ENCODE measurements around the gene ZNF19. TPM values are rescaled to one million over a fixed set of nuclear protein-coding genes. Genes with fewer than 3 reads are reported as not detected.
"Not testable (repeated sequence)": the region's sequence is repeated elsewhere in the genome, so short reads cannot be mapped to it uniquely, and the experiment has no call there.

Gene ZNF19
- polyA plus RNA-seq, 1 donor = 8.1 TPM

- Histone ChIP-seq H3K4me3 (ENCODE audit: low read length) (no peak overlapping the region), H3K27ac (ENCODE audit: low read length) (no peak overlapping the region), H3K9me3 (ENCODE audit: control insufficient read depth, low read depth, low read length) (peaks cover 4% of the 10 kb centered on the region), H3K36me3 (ENCODE audit: control insufficient read depth, insufficient read depth, low read length) (no peaks in the 10 kb centered on the region), H3K27me3 (ENCODE audit: control insufficient read depth, insufficient read depth, low read length) (no peaks in the 10 kb centered on the region), H3K4me1 (ENCODE audit: control insufficient read depth, insufficient read depth, low read length) (no peaks in the 10 kb centered on the region)
- WGBS (ENCODE audit: insufficient coverage, low lambda C conversion rate) = no CpG with 5 or more reads among the region's 7 CpGs
- DNase-seq = no peak
Observed at GRCh38 chr16:71514476-71514875, 25.4 kb upstream of the ZNF19 start.

DNA sequence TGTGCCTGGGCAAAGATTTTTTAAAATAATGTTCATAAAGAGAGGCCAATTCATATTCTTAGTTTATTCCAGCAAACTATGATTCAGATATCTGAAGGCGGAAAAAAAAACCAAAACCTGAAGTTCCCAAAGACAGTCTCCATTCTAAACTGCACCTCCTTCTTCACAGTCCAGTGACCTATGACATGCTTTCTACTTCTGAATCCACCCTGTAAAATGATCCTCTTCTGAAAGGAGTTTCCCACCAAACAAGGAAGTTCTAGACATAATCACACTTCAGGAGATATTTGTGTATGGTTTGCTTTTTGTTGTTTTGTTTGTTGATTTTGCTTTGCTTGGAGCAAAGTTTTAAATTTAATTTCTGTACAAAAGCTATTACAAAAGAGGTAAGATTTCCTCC lies 24.2 kb upstream of the ZNF19 start:
- Histone ChIP-seq H3K4me1 (ENCODE audit: control insufficient read depth, insufficient read depth, low read length) (no peaks in the 10 kb centered on the region), H3K36me3 (ENCODE audit: control insufficient read depth, insufficient read depth, low read length) (no peaks in the 10 kb centered on the region), H3K27me3 (ENCODE audit: control insufficient read depth, insufficient read depth, low read length) (no peaks in the 10 kb centered on the region), H3K9me3 (ENCODE audit: control insufficient read depth, low read depth, low read length) (peaks cover 4% of the 10 kb centered on the region), H3K27ac (ENCODE audit: low read length) (no peak overlapping the region), H3K4me3 (ENCODE audit: low read length) (no peak overlapping the region)
- DNase-seq = no peak
- no CpG with 5 or more reads among the region's 1 CpG for WGBS (ENCODE audit: insufficient coverage, low lambda C conversion rate)

DNA sequence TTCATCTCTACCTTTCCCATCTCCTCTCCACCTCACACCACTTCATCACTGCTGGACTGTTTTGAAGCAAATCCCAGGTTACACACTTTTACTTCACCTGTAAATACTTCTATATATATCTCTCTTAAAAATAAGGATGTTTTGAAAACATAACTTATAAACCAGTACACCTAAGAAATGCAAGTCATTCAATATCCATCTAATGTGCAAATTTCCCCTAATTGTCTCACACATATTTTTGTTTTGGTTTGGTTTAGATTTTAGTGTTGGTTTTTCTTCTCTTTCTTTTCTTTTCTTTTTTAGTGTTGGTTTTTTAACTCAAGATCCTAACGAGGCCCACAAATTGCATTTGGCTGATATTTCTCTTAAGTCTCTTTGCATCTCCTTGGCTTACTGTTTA lies 17.9 kb upstream of the ZNF19 start:
- no peaks in the 10 kb centered on the region for H3K9me3 ChIP-seq (ENCODE audit: control insufficient read depth, low read depth, low read length)
- no peak overlapping the region for H3K4me3 ChIP-seq (ENCODE audit: low read length)
- WGBS (ENCODE audit: insufficient coverage, low lambda C conversion rate) = no CpG with 5 or more reads among the region's 1 CpG
- no peak overlapping the region for H3K27ac ChIP-seq (ENCODE audit: low read length)
- no peaks in the 10 kb centered on the region for H3K36me3 ChIP-seq (ENCODE audit: control insufficient read depth, insufficient read depth, low read length)
- H3K27me3 ChIP-seq (ENCODE audit: control insufficient read depth, insufficient read depth, low read length) = no peaks in the 10 kb centered on the region
- H3K4me1 ChIP-seq (ENCODE audit: control insufficient read depth, insufficient read depth, low read length) = no peaks in the 10 kb centered on the region
- DNase-seq = no peak

- H3K4me1 ChIP-seq (ENCODE audit: control insufficient read depth, insufficient read depth, low read length) = no peaks in the 10 kb centered on the region
- H3K4me3 ChIP-seq (ENCODE audit: low read length) = no peak overlapping the region
- WGBS (ENCODE audit: insufficient coverage, low lambda C conversion rate) = 100% methylated on average over 2 of the region's 5 CpGs
- H3K27me3 ChIP-seq (ENCODE audit: control insufficient read depth, insufficient read depth, low read length) = no peaks in the 10 kb centered on the region
- no peaks in the 10 kb centered on the region for H3K9me3 ChIP-seq (ENCODE audit: control insufficient read depth, low read depth, low read length)
- H3K36me3 ChIP-seq (ENCODE audit: control insufficient read depth, insufficient read depth, low read length) = no peaks in the 10 kb centered on the region
- no peak for DNase-seq
- H3K27ac ChIP-seq (ENCODE audit: low read length) = no peak overlapping the region
Observed at GRCh38 chr16:71504901-71505300, 15.8 kb upstream of the ZNF19 start.

GRCh38 chr16:71504051-71504450 lies 14.9 kb upstream of the ZNF19 start:
- not testable (repeated sequence) for H3K36me3 ChIP-seq (ENCODE audit: control insufficient read depth, insufficient read depth, low read length); DNase-seq; H3K4me1 ChIP-seq (ENCODE audit: control insufficient read depth, insufficient read depth, low read length); H3K4me3 ChIP-seq (ENCODE audit: low read length); H3K9me3 ChIP-seq (ENCODE audit: control insufficient read depth, low read depth, low read length); H3K27ac ChIP-seq (ENCODE audit: low read length); H3K27me3 ChIP-seq (ENCODE audit: control insufficient read depth, insufficient read depth, low read length)
- 100% methylated on average over 1 of the region's 7 CpGs for WGBS (ENCODE audit: insufficient coverage, low lambda C conversion rate)

DNA sequence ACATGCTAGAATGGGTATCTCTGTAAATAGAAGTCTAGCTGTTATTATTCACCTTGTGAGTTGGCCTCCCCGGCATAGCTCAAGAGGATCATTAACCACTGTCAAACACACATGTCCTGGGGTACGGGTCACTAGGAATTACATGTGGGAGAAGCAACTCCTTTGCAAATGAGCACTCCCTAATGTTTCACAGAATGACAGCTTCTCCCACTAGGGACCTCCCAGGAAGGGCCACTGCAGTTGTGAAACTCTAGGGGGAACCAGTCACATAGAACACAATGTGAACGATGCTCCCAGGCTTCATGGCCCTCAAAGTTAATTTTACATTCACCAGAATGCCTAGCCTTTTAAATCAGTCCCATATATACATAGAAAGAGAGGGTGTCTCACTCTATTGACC lies 12.4 kb upstream of the ZNF19 start:
- WGBS (ENCODE audit: insufficient coverage, low lambda C conversion rate) = no CpG with 5 or more reads among the region's 3 CpGs
- DNase-seq = no peak

GRCh38 chr16:71500964-71501363 lies 11.8 kb upstream of the ZNF19 start:
- H3K27me3 ChIP-seq (ENCODE audit: control insufficient read depth, insufficient read depth, low read length) = no peaks in the 10 kb centered on the region
- no peak for DNase-seq
- H3K27ac ChIP-seq (ENCODE audit: low read length) = no peak overlapping the region
- WGBS (ENCODE audit: insufficient coverage, low lambda C conversion rate) = no CpG with 5 or more reads among the region's 2 CpGs
- no peaks in the 10 kb centered on the region for H3K9me3 ChIP-seq (ENCODE audit: control insufficient read depth, low read depth, low read length)
- no peaks in the 10 kb centered on the region for H3K36me3 ChIP-seq (ENCODE audit: control insufficient read depth, insufficient read depth, low read length)
- no peak overlapping the region for H3K4me3 ChIP-seq (ENCODE audit: low read length)
- no peaks in the 10 kb centered on the region for H3K4me1 ChIP-seq (ENCODE audit: control insufficient read depth, insufficient read depth, low read length)

More for the DNA sequence above, 12.4 kb upstream of the ZNF19 start:
- no peaks in the 10 kb centered on the region for H3K4me1 ChIP-seq (ENCODE audit: control insufficient read depth, insufficient read depth, low read length)
- H3K9me3 ChIP-seq (ENCODE audit: control insufficient read depth, low read depth, low read length) = no peaks in the 10 kb centered on the region
- no peak overlapping the region for H3K27ac ChIP-seq (ENCODE audit: low read length)
- H3K4me3 ChIP-seq (ENCODE audit: low read length) = no peak overlapping the region
- H3K27me3 ChIP-seq (ENCODE audit: control insufficient read depth, insufficient read depth, low read length) = no peaks in the 10 kb centered on the region
- H3K36me3 ChIP-seq (ENCODE audit: control insufficient read depth, insufficient read depth, low read length) = no peaks in the 10 kb centered on the region

DNA sequence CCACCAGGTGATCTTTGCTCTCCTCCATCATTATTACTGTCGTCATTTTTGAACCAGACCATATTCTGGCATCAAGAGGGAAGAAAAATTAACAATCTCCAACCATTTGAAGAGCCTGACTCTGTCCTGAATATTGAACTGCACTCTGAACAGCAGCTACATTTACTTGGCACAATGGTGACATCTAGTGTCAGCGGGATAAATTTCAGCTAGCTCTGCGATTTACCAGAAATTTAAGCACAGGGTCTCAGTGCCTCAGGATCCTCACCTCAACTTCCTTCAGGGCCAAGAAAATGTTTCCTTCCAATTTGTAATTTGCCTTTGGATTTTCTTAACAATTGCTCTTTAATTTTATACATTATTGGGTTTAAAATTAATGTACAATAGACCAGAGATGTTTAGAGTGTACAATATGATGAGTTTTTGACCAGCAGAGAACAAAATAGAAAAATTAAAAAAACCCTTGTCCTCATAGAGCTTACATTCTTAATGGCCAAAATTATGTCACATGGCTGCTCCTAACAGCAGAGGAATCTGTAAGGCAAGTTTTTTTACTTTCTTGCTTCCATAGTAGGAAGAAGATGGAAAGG lies 10.7 kb upstream of the ZNF19 start:
- peak; percentile 22 to 29 for DNase-seq
- Histone ChIP-seq H3K9me3 (ENCODE audit: control insufficient read depth, low read depth, low read length) (no peaks in the 10 kb centered on the region), H3K4me1 (ENCODE audit: control insufficient read depth, insufficient read depth, low read length) (no peaks in the 10 kb centered on the region), H3K36me3 (ENCODE audit: control insufficient read depth, insufficient read depth, low read length) (no peaks in the 10 kb centered on the region), H3K27me3 (ENCODE audit: control insufficient read depth, insufficient read depth, low read length) (no peaks in the 10 kb centered on the region), H3K27ac (ENCODE audit: low read length) (no peak overlapping the region), H3K4me3 (ENCODE audit: low read length) (no peak overlapping the region)
- 0% methylated on average over 2 of the region's 3 CpGs for WGBS (ENCODE audit: insufficient coverage, low lambda C conversion rate)

DNA sequence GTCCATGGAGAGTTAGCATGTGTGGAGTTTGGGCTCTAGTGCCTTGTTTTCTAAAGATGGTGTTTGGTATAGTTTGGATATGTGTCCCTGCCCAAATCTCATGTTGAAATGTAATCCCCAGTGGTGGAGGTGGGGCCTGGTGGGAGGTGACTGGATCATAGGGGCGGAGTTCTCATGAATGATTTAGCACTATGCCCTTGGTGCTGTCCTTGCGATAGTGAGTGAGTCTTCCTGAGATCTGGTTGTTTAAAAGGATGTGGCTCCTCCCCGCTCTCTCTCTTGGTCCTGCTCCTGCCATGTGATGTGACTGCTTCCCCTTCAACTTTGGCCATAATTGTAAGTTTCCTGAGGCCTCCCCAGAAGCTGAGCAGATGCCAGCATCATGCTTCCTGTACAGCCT lies 8.9 kb upstream of the ZNF19 start:
- DNase-seq = no peak
- Histone ChIP-seq H3K27ac (ENCODE audit: low read length) (no peak overlapping the region), H3K4me1 (ENCODE audit: control insufficient read depth, insufficient read depth, low read length) (no peaks in the 10 kb centered on the region), H3K36me3 (ENCODE audit: control insufficient read depth, insufficient read depth, low read length) (no peaks in the 10 kb centered on the region), H3K4me3 (ENCODE audit: low read length) (no peak overlapping the region), H3K27me3 (ENCODE audit: control insufficient read depth, insufficient read depth, low read length) (no peaks in the 10 kb centered on the region), H3K9me3 (ENCODE audit: control insufficient read depth, low read depth, low read length) (no peaks in the 10 kb centered on the region)
- no CpG with 5 or more reads among the region's 3 CpGs for WGBS (ENCODE audit: insufficient coverage, low lambda C conversion rate)

DNA sequence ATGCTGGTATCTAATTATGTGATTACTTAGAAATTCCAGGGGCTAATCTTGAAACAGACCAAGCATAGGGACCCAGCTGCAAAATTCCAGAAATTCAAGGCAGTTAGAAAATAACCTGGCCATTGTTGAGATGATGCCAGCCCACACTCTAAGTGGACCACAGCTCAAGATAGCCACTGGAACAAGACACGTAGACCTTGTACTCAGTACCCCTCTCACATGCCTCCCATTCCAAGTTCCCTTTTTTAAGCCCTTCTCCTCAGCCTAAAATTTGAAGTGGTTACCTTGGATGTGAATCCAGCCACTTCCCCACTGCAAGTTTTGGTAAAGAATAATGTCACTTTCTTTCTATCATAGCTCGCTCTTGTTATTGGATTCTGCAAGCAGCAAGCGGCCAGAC lies 4.1 kb upstream of the ZNF19 start:
- no peaks in the 10 kb centered on the region for H3K36me3 ChIP-seq (ENCODE audit: control insufficient read depth, insufficient read depth, low read length)
- 100% methylated on average over 1 of the region's 3 CpGs for WGBS (ENCODE audit: insufficient coverage, low lambda C conversion rate)
- no peaks in the 10 kb centered on the region for H3K4me1 ChIP-seq (ENCODE audit: control insufficient read depth, insufficient read depth, low read length)
- no peak overlapping the region for H3K27ac ChIP-seq (ENCODE audit: low read length)
- H3K9me3 ChIP-seq (ENCODE audit: control insufficient read depth, low read depth, low read length) = no peaks in the 10 kb centered on the region
- no peak overlapping the region for H3K4me3 ChIP-seq (ENCODE audit: low read length)
- no peak for DNase-seq
- no peaks in the 10 kb centered on the region for H3K27me3 ChIP-seq (ENCODE audit: control insufficient read depth, insufficient read depth, low read length)

DNA sequence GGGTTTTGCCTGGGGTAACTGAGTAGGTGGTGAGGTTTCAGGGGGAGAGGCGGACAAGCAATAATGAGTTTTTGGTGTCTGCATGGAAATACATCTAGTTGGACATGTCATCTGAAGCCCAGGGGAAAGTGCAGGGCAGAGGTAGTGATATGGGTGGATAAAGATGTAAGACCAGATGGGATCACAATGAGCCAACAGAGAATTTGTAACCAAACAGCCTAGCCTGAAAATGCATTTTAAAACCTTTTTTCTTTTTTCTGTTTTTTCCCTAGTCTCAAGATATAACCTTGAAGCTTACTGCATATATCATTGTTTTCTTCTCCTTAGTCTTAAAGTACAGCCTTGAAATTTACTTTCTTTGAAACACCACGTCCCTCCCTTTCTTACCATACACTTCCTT lies 3.7 kb upstream of the ZNF19 start:
- DNase-seq = no peak
- no peak overlapping the region for H3K27ac ChIP-seq (ENCODE audit: low read length)
- no peak overlapping the region for H3K4me3 ChIP-seq (ENCODE audit: low read length)
- no peaks in the 10 kb centered on the region for H3K4me1 ChIP-seq (ENCODE audit: control insufficient read depth, insufficient read depth, low read length)
- WGBS (ENCODE audit: insufficient coverage, low lambda C conversion rate) = 78% methylated on average over 1 of the region's 2 CpGs
- H3K27me3 ChIP-seq (ENCODE audit: control insufficient read depth, insufficient read depth, low read length) = no peaks in the 10 kb centered on the region
- no peaks in the 10 kb centered on the region for H3K36me3 ChIP-seq (ENCODE audit: control insufficient read depth, insufficient read depth, low read length)
- no peaks in the 10 kb centered on the region for H3K9me3 ChIP-seq (ENCODE audit: control insufficient read depth, low read depth, low read length)

Data from large intestine (tissue), 3 donors.